LNCaP clone FGC (cell line): ENCODE data around the gene KRTAP3-2.

Experiments
- DNase-seq: peaks from one replicate; pipeline ENCODE4 v3.0.0-alpha.2; 2011; ENCODE audit warnings: low read depth
- H3K4me3 ChIP-seq: 2 replicates; pipeline ENCODE4 v1.5.1; 2011; ENCODE audit warnings: mild to moderate bottlenecking, low read depth, low read length, control low read depth
- CTCF ChIP-seq: IDR thresholded peaks from 2 replicates; pipeline ENCODE4 v1.5.1; 2012; ENCODE audit warnings: mild to moderate bottlenecking; ENCODE audit not compliant: control insufficient read depth, insufficient read depth; ENCODE audit errors: extremely low read depth

The KRTAP3-2 gene

GRCh38 chr17:40967582-40967981 lies 32.1 kb downstream of the KRTAP3-2 start:
- no peak for DNase-seq
- TF ChIP-seq CTCF, result no peak
- H3K4me3 ChIP-seq, result no peak overlapping the region

GRCh38 chr17:40966848-40967247 lies 32.9 kb downstream of the KRTAP3-2 start, which contains the start of gene KRT39:
Gene KRT39, minus strand, starts transcription at chr17:40966948. Its CDS starts 92 bp downstream, at chr17:40966856.
- TF ChIP-seq CTCF, result no peak
- DNase-seq, result no peak
- H3K4me3 ChIP-seq, result no peak within 1 kb of the TSS

- H3K4me3 ChIP-seq, result no peak overlapping the region
- peak; percentile 56 for TF ChIP-seq CTCF
- no peak for DNase-seq
Measured at GRCh38 chr17:40963838-40964237, 35.9 kb downstream of the KRTAP3-2 start.

- TF ChIP-seq CTCF, result no peak
- no peak overlapping the region for H3K4me3 ChIP-seq
- no peak for DNase-seq
Measured at GRCh38 chr17:40962059-40962561, 37.6 kb downstream of the KRTAP3-2 start.

- no peak overlapping the region for H3K4me3 ChIP-seq
- TF ChIP-seq CTCF, result no peak
- no peak for DNase-seq
Measured at GRCh38 chr17:40961591-40961990, 38.1 kb downstream of the KRTAP3-2 start.

- no peak overlapping the region for H3K4me3 ChIP-seq
- no peak for DNase-seq
- no peak for TF ChIP-seq CTCF
Measured at GRCh38 chr17:40960144-40960543, 39.6 kb downstream of the KRTAP3-2 start.
